ENCODE measurements around the gene RSL1D1. TPM values are rescaled to one million over a fixed set of nuclear protein-coding genes. Genes with fewer than 3 reads are reported as not detected.
"Not testable (repeated sequence)": the region's sequence is repeated elsewhere in the genome, so short reads cannot be mapped to it uniquely, and the experiment has no call there.

The RSL1D1 gene
- total RNA-seq, 1 experiment from 2014 or later: 44.6 TPM

DNA sequence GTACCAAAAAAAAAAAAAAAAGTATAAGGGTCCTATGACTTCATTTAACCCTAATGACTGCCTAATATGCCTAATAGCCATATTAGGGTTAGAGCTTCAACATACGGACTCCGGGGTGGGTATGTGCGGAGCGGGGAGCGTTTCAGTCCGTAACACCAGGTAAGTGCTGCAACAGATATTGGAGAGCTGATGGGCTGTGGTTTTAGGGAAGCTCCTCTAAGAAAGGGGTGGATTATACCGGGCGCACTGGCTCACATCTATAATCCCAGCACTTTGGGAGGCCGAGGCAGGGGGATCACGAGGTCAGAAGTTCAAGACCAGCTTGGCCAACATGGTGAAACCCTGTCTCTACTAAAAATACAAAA lies 52.3 kb downstream of the RSL1D1 start:
- no peak for DNase-seq (ENCODE audit: low spot score)

DNA sequence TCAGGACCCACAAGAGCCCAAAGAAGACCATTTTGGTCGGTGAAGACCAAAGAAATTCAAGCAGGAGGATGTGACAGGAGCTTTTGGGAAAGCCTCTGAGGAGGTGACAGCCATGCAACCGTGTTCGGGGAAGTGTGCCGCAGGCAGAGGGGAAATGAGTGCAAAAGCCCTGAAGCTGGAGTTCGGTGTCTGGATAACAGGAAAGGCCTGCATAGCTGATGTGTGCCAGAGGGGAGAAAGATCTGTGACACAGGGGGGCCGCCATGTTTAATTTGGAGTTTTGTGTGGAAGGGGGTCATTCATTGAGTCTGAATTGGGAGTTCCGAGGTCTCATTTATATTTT lies 53.4 kb downstream of the RSL1D1 start:
- peak; percentile 32 for DNase-seq (ENCODE audit: low spot score)

DNA sequence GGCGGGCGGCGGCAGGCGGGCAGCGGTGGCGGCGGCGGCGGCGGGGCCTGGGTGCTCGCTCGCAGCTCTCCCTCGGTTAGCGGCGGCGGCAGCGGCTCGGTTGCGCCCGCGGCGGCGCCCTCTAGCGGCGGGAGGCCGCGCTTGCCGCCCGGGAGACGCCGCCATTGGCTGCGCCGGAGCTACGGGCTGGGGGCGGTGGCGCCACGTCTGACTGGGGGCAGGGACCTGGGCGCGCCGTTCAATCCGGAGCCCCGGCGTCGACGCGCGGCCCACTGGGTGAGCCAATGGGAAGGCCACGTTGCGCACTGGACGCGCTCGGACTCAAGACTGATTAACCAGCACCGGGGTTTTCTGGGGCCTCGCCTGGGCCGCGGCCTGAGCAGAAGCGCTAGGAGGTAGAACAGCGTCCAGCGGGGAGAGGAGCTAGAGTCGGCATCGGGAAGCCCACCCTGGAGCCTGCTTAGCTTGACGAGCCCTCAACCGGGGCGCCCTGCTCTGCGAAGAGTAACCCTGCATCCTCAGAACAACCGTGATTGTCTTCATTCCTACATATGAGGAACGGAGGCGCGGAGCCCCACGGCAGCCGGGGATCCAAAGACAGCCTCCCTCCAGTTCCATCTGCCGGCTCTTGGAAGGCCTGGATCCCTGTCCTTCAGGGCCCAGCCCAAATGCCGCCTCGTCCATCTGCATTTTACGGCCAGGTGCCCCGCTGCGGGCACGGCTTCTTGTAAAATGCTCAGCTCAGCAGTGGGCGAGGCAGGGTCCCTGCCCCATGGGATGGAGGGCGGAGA lies 54.0 kb downstream of the RSL1D1 start, which contains the start of gene ZC3H7A:
Gene ZC3H7A (minus strand): TSS at position 93 of the 791 bp plus-strand sequence. CDS start 14,904 bp downstream, outside the sequence.
- DNase-seq (ENCODE audit: low spot score): peak; percentile 96

DNA sequence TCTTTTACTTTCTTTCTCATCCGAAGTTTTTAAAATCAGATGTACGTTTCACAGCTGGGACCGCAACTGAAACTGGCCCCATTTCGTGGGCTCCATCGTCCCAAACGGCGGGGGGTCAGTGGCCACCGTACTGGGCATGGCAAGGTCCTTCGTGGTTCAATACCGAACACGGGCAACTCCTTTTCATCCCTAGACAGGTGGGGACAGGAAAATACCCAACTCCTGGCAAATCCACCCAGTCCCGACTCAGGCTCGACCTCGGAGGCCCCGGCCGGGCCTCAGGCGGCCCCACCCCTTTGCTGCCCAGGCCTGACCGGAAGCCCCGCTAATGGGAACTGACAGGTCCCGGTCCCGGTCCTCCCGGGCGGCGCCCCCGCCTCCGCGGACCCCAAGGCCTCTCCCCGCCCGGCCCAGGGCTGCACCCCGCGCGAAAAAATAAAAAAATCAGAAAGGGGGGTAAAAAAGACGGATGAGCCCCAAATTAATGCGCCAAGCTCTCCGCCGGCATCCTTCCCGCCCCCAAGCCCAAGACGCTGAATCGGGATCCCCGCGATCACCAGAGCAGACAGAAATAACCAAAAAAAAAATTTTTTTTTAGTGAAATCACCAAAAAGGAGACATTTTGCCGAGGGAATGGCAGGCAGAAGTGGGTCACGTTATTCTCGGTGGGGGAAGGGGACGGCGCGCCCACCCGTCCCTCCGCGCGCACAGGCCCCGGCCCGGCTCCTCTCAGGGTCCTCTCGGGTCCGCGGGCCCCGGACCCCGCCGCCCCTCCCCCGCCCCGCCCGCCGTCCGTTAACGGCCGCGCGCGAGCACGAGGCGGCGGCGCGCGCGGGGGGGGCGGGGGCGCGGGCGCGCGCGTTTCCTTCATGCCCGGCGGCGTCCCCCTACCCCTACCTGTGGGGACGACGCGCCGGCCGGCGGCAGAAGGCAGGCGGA lies 54.8 kb downstream of the RSL1D1 start:
- DNase-seq (ENCODE audit: low spot score): no peak

DNA sequence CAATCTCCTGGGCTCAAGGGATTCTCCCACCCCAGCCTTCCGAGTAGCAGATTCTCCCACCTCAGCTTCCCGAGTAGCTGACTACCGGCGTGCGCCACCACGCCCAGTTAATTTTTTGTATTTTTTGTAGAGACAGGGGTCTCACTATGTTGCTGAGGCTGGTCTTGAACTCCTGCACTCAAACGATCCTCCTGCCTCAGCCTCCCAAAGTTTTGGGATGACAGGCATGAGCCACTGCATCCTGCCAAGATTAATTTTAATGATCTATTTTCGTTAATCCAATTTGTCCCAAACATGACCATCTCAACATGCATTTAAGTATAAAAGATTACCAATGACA lies 55.5 kb downstream of the RSL1D1 start:
- DNase-seq (ENCODE audit: low spot score): no peak

DNA sequence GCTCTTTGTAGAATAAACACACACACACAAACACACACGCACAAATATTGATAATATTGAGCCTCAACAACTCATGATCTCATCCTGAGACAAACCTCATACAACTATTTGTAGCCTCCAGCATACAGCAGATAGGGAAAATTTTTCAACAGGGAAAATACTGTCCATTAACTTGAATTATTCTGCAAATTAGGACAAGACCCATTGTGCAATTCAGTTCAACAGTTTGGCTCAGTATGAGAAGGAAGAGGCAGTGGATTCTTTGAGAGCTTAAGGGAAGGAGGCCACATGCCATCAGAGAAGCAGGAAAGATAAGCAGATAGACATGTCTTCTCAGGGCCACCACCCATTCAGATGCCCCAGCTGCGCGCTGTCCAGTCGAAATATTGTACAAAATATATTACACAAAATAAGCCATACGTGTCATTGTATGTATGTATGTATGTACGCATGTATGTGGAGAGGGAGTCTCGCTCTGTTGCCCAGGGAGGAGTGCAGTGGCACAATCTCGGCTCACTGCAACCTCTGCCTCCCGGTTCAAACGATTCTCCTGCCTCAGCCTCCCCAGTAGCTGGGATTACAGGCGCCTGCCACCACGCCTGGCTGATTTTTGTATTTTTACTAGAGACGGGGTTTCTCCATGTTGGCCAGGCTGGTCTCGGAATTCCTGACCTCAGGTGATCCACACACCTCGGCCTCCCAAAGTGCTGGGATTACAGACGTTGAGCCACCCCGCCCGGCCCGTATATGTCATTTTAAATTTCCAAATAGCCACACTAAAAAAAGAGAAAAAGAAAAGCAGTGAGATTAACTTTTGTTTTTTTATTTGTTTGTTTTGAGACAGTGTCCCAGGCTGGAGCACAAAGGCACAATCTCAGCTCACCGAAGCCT lies 56.1 kb downstream of the RSL1D1 start:
- DNase-seq (ENCODE audit: low spot score): no peak

DNA sequence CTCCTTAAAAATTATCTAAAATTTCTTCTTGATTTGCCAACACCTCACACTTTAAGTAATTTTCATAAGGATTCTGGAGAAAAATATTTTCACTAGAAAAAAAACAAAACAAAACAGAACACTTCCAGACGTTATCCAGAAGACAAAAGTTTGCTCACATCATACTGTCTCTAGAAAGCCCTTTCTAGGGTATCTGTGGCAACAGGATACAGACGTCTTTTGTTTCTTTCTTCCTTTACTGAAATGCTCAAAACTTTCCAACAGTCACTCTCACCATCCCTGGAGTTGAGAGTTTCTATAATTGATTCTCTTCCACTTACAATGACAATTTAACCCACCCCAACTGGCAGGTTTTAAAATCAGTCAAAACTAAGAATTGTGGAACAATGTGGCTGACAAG lies 56.9 kb downstream of the RSL1D1 start:
- DNase-seq (ENCODE audit: low spot score): no peak

DNA sequence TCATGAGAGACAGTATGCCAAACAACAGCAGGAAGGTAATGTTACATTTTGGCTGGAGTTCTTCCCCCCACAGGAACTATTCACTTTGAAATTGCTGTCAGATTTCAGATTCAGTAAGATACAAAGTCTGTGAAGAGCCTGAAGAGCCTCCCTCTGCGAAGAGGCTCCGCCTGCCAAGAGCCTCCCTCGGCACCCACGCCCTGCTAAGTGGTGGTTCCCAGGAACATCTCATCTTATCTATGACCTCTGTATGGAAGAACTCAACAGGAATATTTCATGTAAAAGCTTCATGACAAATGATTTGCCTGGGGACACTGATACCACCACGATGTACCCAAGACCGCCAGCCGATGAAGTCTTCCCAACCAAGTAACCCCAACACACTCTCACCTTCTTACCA lies 57.5 kb downstream of the RSL1D1 start:
- DNase-seq (ENCODE audit: low spot score): no peak

DNA sequence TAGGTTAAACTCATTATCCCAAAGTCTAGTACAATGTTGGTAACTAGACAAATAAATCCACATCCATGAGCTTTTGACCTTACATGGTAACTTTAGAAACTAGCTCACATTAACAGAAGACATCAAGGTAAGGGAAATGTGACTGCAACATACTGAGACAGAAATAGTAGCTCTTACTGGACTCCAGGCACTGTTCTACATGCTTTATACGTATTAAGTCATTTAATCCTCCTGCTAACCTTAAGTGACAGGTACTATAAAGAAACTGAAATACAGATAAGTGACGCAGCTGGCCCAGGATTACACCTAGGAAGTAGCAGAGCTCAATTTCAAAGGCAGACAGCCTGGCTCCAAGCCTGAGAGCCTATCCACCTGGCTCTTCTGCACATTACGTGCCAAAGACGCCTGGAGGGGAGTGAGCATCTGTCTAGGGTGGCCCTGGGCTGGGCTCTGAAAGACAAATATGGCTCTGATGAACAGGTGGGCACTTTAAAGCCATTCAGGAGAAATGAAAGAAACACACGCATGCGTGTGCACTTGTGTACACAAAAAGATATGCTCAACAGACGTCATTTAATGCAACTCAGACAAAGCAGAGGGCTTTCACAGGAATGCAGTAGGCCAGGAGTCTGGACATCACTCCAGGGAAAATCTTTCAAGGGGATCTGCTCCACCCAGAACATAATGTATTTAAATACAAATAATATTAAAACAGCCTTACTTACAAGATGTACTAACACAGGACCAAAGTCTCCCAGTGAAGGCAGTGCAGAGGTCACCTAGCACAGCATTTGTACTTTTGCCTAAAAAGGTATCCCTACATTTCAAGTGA lies 58.7 kb downstream of the RSL1D1 start:
- no peak for DNase-seq (ENCODE audit: low spot score)

DNA sequence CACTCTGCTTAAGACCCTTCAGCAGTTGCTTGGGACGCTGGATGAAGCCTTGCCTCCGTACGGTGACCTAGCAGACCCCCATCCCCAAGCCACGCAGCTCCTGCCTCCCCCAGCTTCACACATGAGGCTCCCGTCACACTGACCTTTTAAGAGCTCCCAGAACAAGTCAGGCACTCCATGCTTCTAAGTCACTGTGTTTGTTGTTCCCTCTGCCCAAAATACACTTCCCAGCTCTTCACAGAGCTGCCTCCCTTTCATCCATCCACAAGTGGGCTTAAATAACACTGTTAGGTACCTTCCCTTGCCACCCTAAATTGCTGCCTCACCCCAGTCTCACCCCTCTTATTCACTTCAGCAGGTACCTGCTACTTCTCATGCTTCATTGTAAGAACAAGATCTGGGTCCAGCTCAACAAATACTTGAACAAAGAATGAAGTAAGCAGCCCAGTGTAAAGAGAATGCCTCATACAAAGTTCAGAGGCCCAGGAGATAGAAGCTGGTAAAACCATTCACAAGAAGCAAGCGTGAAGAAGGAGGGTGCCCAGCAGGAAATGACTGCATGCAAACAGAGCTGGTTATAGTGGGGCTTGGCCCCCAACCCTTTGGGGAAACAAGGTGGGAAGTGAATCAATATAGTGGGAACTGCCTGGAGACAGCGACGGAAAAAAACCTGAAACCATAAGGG lies 60.1 kb downstream of the RSL1D1 start:
- no peak for DNase-seq (ENCODE audit: low spot score)

DNA sequence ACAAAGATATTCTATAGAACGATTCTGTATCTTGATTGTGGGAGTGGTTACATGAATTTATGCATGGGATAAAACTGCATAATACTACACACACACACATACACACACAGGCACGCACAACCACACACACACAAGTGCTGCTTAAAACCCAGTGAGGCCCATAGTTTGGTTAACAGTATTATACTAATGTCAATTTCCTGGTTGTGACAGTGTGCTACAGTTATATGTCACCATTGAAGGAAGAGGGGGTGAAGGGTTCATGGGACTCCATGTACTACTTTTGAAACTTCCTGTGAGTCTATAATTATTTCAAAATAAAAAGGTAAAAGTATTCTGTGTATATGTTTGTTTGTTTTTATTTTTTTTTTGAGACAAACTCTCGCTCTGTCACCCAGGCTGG lies 62.4 kb downstream of the RSL1D1 start:
- no peak for DNase-seq (ENCODE audit: low spot score)

DNA sequence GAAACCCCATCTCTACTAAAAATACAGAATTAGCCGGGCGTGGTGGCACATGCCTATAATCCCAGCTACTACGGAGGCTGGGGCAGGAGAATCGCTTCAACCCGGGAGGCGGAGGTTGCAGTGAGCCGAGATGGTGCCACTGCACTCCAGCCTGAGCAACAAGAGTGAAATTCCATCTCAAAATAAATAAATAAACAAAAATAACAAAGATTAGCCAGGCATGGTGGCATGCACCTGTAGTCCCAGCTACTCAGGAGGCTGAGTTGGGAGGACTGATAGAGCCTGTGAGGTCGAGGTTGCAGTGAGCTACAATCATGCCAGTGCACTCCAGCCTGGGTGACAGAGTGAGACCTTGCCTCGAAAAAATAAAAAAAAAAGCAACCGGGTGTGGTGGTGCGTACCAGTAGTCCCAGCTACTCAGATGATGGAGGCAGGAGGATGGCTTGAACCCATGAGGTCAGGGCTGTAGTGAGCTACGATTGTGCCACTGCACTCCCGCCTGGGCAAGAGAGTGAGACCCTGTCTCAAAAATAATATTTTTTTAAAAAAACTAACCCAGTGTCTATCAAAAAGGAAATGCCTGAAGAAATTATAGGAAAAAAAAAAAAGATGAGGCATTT lies 66.3 kb downstream of the RSL1D1 start:
- DNase-seq (ENCODE audit: low spot score): not testable (repeated sequence)

DNA sequence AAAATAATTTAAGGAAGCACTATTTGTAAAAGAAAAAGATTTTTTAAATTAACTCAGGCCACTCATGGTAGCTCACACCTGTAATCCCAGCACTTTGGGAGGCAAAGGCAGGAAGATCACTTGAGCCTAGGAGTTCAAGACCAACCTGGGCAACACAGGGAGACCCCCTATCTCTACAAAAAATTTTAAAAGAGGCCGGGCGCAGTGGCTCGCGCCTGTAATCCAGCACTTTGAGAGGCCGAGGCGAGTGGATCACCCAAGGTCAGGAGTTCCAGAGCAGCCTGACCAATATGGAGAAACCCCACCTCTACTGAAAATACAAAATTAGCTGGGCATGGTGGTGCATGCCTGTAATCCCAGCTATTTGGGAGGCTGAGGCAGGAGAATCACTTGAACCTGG lies 67.0 kb downstream of the RSL1D1 start:
- DNase-seq (ENCODE audit: low spot score): not testable (repeated sequence)

DNA sequence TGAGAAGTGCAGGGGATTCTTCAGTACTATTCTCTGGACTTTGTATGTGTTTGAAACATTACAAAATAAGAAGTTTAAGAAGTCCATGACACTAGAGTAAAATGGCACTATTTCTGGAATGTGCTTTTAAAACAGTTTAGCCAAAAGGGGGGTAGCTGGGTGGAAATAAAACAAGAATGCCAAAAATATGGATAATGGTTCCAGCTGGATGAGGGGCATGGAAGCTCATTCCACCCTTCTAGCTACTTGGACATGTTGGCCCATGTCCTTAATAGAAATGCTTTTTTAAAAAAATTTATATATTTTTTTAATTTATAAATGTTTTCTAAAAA lies 67.3 kb downstream of the RSL1D1 start:
- no peak for DNase-seq (ENCODE audit: low spot score)

Other genes starting within 250 kb of the RSL1D1 start
- gene SNN, start 183.1 kb downstream of the RSL1D1 start, total RNA-seq (2014; rRNA removed; shearing (Covaris generic)): 13.3 and 13.4 TPM in 2 replicates
- 43.2 and 49.3 TPM in 2 replicates for gene TXNDC11, start 108.7 kb downstream of the RSL1D1 start, total RNA-seq (2014; rRNA removed; shearing (Covaris generic))
- gene ZC3H7A, start 54.3 kb downstream of the RSL1D1 start, total RNA-seq (2014; rRNA removed; shearing (Covaris generic)): 11.4 and 14.2 TPM in 2 replicates
- 59.4 and 65.6 TPM in 2 replicates for gene GSPT1, start 64.4 kb upstream of the RSL1D1 start, total RNA-seq (2014; rRNA removed; shearing (Covaris generic))
- gene NPIPB2, start 90.5 kb upstream of the RSL1D1 start, total RNA-seq (2014; rRNA removed; shearing (Covaris generic)): 0.60 and 1.1 TPM in 2 replicates
- gene TNFRSF17, start 113.7 kb upstream of the RSL1D1 start, total RNA-seq (2014; rRNA removed; shearing (Covaris generic)): not detected in 2 replicates
- gene SNX29, start 125.2 kb upstream of the RSL1D1 start, total RNA-seq (2014; rRNA removed; shearing (Covaris generic)): 4.9 and 7.9 TPM in 2 replicates

Measured in HT-29 (cell line).